Measurements from ENCODE around the gene TTC12.

- TF ChIP-seq, protein P1, sequence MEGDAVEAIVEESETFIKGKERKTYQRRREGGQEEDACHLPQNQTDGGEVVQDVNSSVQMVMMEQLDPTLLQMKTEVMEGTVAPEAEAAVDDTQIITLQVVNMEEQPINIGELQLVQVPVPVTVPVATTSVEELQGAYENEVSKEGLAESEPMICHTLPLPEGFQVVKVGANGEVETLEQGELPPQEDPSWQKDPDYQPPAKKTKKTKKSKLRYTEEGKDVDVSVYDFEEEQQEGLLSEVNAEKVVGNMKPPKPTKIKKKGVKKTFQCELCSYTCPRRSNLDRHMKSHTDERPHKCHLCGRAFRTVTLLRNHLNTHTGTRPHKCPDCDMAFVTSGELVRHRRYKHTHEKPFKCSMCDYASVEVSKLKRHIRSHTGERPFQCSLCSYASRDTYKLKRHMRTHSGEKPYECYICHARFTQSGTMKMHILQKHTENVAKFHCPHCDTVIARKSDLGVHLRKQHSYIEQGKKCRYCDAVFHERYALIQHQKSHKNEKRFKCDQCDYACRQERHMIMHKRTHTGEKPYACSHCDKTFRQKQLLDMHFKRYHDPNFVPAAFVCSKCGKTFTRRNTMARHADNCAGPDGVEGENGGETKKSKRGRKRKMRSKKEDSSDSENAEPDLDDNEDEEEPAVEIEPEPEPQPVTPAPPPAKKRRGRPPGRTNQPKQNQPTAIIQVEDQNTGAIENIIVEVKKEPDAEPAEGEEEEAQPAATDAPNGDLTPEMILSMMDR (IDR thresholded peaks at IDR 0.05; ENCODE audit: extremely low read depth in 1 of 2, insufficient read depth in 1 of 2, low read depth in 1 of 2, low read length in 2 of 2), result no peak
- TF ChIP-seq EZH2 (IDR thresholded peaks at IDR 0.05; ENCODE audit: borderline replicate concordance, low read depth, low read length, severe bottlenecking), result no peak
- TF ChIP-seq FOS (IDR thresholded peaks at IDR 0.05; ENCODE audit: borderline replicate concordance, insufficient read depth, low read length), result no peak
- no peak for TF ChIP-seq POLR2AphosphoS5 (IDR thresholded peaks at IDR 0.05; ENCODE audit: insufficient read depth, low read depth, low read length)
Observed at GRCh38 chr11:113401718-113402117, 87.3 kb downstream of the TTC12 start.
